OCI-M2 (cell line): ENCODE measurements around the gene BMP7.

Source experiments
- DNase-seq: peaks from one replicate; lab custom pipeline; 2025; ENCODE audit not compliant: unreplicated experiment; lab: John Stamatoyannopoulos, UW

BMP7 gene

GRCh38 chr20:57231951-57232428, 34.5 kb downstream of the BMP7 start:
- no peak for DNase-seq

GRCh38 chr20:57231161-57231560, 35.3 kb downstream of the BMP7 start:
- DNase-seq, result no peak

- no peak for DNase-seq
These were observed 36.2 kb downstream of the BMP7 start for GRCh38 chr20:57230247-57230646.

GRCh38 chr20:57229490-57229889, 37.0 kb downstream of the BMP7 start:
- no peak for DNase-seq

GRCh38 chr20:57225830-57226229, 40.6 kb downstream of the BMP7 start:
- DNase-seq, result no peak

- DNase-seq, result no peak
These were observed 41.2 kb downstream of the BMP7 start for GRCh38 chr20:57225197-57225733.

- DNase-seq, result no peak
These were observed 41.8 kb downstream of the BMP7 start for GRCh38 chr20:57224641-57225138.

- no peak for DNase-seq
These were observed 42.6 kb downstream of the BMP7 start for GRCh38 chr20:57223648-57224489.

GRCh38 chr20:57222631-57222950, 43.9 kb downstream of the BMP7 start:
- no peak for DNase-seq

- DNase-seq, result no peak
These were observed 44.4 kb downstream of the BMP7 start for GRCh38 chr20:57221916-57222630.

GRCh38 chr20:57220337-57221145, 45.9 kb downstream of the BMP7 start:
- DNase-seq, result no peak

- DNase-seq, result no peak
These were observed 47.3 kb downstream of the BMP7 start for GRCh38 chr20:57219071-57219677.

- no peak for DNase-seq
These were observed 48.0 kb downstream of the BMP7 start for GRCh38 chr20:57218489-57218888.

GRCh38 chr20:57217802-57218201, 48.6 kb downstream of the BMP7 start:
- no peak for DNase-seq

- DNase-seq, result no peak
These were observed 49.8 kb downstream of the BMP7 start for GRCh38 chr20:57216669-57217068.

- DNase-seq, result no peak
These were observed 50.5 kb downstream of the BMP7 start for GRCh38 chr20:57215826-57216471.

GRCh38 chr20:57215426-57215825, 51.0 kb downstream of the BMP7 start:
- DNase-seq, result no peak

- DNase-seq, result no peak
These were observed 51.5 kb downstream of the BMP7 start for GRCh38 chr20:57214948-57215347.

- DNase-seq, result no peak
These were observed 52.0 kb downstream of the BMP7 start for GRCh38 chr20:57214427-57214826.

GRCh38 chr20:57213924-57214323, 52.5 kb downstream of the BMP7 start:
- no peak for DNase-seq
